Posterior vena cava (tissue), 2 donors: ENCODE data around the gene ZDHHC11. TPM values are rescaled to one million over a fixed set of nuclear protein-coding genes. Genes with fewer than 3 reads are reported as not detected.
A peak's percentile ranks its signal among the peaks of the same experiment; 100 is the strongest.
"Not testable (repeated sequence)": the region's sequence is repeated elsewhere in the genome, so short reads cannot be mapped to it uniquely, and the experiment has no call there.

ENCODE experiments used
- DNase-seq: peaks from one replicate; pipeline ENCODE4 v3.0.0-alpha.2; 2020; ENCODE audit warnings: low spot score
- intact Hi-C, 2 donors: fragments of 100-400 bp; cut with DNase I; formaldehyde crosslinking; loops; one replicate each; pipeline versions ENCODE4 v1.14.1 to v1.14.2; 2022 to 2023
- total RNA-seq, 2 donors: library from RNA; stranded (reverse); fragmentation: NEBNext Ultra II Directional; extraction: Animal tissue kit (Norgen Biotek cat#: 25700); gene quantifications; one replicate each; pipeline ENCODE4 v1.2.1, GENCODE V29; 2021
- donor health status: DM: yes; HTN: yes; CAD: no.
- donor health status: DM: yes; HTN: yes; CAD: no.

The ZDHHC11 gene
- total RNA-seq, 2 donors from 2014 or later, result 8.9 to 29.1 TPM

- intact Hi-C loops, result loop anchor here (5.0 to 10.0 kb wide), 2 partner anchors 65 to 82 kb away; partner anchors contain the start of gene TPPP (in 1 of the 2)
- DNase-seq, result peak; percentile 87
Measured at GRCh38 chr5:759781-760362, 90.9 kb downstream of the ZDHHC11 start.

- peak; percentile 96 for DNase-seq
- intact Hi-C loops, result loop anchor here in 1 of 2 donors (5.0 kb wide), 1 partner anchor 83 kb away; no protein-coding TSS in a partner anchor
Measured at GRCh38 chr5:759111-759751, 91.6 kb downstream of the ZDHHC11 start.

- peak; percentile 85 for DNase-seq
- intact Hi-C loops, result loop anchor here in 1 of 2 donors (5.0 kb wide), 1 partner anchor 84 kb away; no protein-coding TSS in a partner anchor
Measured at GRCh38 chr5:758698-759053, 92.1 kb downstream of the ZDHHC11 start.

- intact Hi-C loops, result loop anchor here in 1 of 2 donors (5.0 kb wide), 1 partner anchor 84 kb away; no protein-coding TSS in a partner anchor
- DNase-seq, result peak; percentile 90
Measured at GRCh38 chr5:757931-758697, 92.7 kb downstream of the ZDHHC11 start.

- peak; percentile 86 for DNase-seq
- intact Hi-C loops, result loop anchor here in 1 of 2 donors (5.0 kb wide), 1 partner anchor 85 kb away; no protein-coding TSS in a partner anchor
Measured at GRCh38 chr5:757346-757930, 93.3 kb downstream of the ZDHHC11 start.

GRCh38 chr5:756865-757345, 93.9 kb downstream of the ZDHHC11 start:
- intact Hi-C loops, result loop anchor here in 1 of 2 donors (5.0 kb wide), 1 partner anchor 85 kb away; no protein-coding TSS in a partner anchor

GRCh38 chr5:756171-756570, 94.6 kb downstream of the ZDHHC11 start:
- intact Hi-C loops, result loop anchor here in 1 of 2 donors (5.0 kb wide), 1 partner anchor 86 kb away; no protein-coding TSS in a partner anchor
- peak; percentile 88 for DNase-seq

More at GRCh38 chr5:756865-757345, 93.9 kb downstream of the ZDHHC11 start:
- peak; percentile 94 for DNase-seq

- DNase-seq, result not testable (repeated sequence)
Measured at GRCh38 chr5:754143-754632, 96.6 kb downstream of the ZDHHC11 start.

GRCh38 chr5:753567-754142, 97.1 kb downstream of the ZDHHC11 start:
- DNase-seq, result peak; percentile 77
- intact Hi-C loops, result not testable (repeated sequence)

More at GRCh38 chr5:754143-754632, 96.6 kb downstream of the ZDHHC11 start:
- intact Hi-C loops, result not testable (repeated sequence)

GRCh38 chr5:752532-753115, 98.2 kb downstream of the ZDHHC11 start:
- intact Hi-C loops, DNase-seq: not testable (repeated sequence)

- DNase-seq, result not testable (repeated sequence)
Measured at GRCh38 chr5:751992-752391, 98.8 kb downstream of the ZDHHC11 start.

GRCh38 chr5:751496-751895, 99.3 kb downstream of the ZDHHC11 start:
- intact Hi-C loops, result no loop called here
- no peak for DNase-seq

More at GRCh38 chr5:751992-752391, 98.8 kb downstream of the ZDHHC11 start:
- intact Hi-C loops, result not testable (repeated sequence)

GRCh38 chr5:750226-750625, 100.6 kb downstream of the ZDHHC11 start:
- DNase-seq, intact Hi-C loops: not testable (repeated sequence)

GRCh38 chr5:749101-749670, 101.6 kb downstream of the ZDHHC11 start:
- intact Hi-C loops, result no loop called here
- DNase-seq, result no peak

GRCh38 chr5:748011-748980, 102.5 kb downstream of the ZDHHC11 start:
- DNase-seq, result peak; percentile 71
- intact Hi-C loops, result not testable (repeated sequence)

- intact Hi-C loops, result not testable (repeated sequence)
Measured at GRCh38 chr5:747303-747844, 103.4 kb downstream of the ZDHHC11 start.

More at GRCh38 chr5:747303-747844, 103.4 kb downstream of the ZDHHC11 start:
- DNase-seq, result peak; percentile 79
